Tibial nerve (tissue), 4 donors: Measurements from ENCODE around the gene KSR2.

Source experiments
- EP300 ChIP-seq, 2 donors: sonication (generic); formaldehyde crosslinking; IDR thresholded peaks; one replicate each; pipeline ENCODE4 v1.6.1; 2017; ENCODE audit warnings: antibody characterized with exemption in 2 of 2, mild to moderate bottlenecking in 1 of 2
- TF ChIP-seq, protein P1 (sequence below), 5 experiments: fragments of 200-600 bp in 3 of 5; fragments of 450-650 bp in 2 of 5; sonication (generic) in 3 of 5; IDR thresholded peaks; one replicate each; pipeline ENCODE4 v1.5.1; 2016 to 2019; ENCODE audit warnings: antibody characterized with exemption in 5 of 5, mild to moderate bottlenecking in 3 of 5, moderate library complexity in 2 of 5

DNA sequence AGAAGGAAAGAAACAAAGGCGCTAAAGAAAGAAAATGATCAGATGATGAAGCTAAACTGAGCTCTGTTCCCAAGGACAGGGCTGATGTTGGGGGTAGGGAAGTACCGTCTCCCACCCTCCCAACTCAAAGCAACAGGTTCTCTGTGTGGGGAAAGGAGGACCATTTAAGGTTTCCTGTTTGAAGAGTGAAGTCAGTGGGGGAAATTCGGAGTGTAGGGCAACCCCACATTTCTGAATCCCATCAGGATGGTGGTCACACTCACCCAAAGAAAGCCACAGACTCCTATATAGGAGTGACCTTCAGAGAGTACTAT lies 131.1 kb downstream of the KSR2 start:
- TF ChIP-seq, protein P1, sequence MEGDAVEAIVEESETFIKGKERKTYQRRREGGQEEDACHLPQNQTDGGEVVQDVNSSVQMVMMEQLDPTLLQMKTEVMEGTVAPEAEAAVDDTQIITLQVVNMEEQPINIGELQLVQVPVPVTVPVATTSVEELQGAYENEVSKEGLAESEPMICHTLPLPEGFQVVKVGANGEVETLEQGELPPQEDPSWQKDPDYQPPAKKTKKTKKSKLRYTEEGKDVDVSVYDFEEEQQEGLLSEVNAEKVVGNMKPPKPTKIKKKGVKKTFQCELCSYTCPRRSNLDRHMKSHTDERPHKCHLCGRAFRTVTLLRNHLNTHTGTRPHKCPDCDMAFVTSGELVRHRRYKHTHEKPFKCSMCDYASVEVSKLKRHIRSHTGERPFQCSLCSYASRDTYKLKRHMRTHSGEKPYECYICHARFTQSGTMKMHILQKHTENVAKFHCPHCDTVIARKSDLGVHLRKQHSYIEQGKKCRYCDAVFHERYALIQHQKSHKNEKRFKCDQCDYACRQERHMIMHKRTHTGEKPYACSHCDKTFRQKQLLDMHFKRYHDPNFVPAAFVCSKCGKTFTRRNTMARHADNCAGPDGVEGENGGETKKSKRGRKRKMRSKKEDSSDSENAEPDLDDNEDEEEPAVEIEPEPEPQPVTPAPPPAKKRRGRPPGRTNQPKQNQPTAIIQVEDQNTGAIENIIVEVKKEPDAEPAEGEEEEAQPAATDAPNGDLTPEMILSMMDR (IDR thresholded peaks at IDR 0.05): no peak
- no peak for TF ChIP-seq EP300 (IDR thresholded peaks at IDR 0.05)
